ENCODE results near the gene PHLDB3. TPM values are rescaled to one million over a fixed set of nuclear protein-coding genes. Genes with fewer than 3 reads are reported as not detected.
"Not testable (repeated sequence)": the region's sequence is repeated elsewhere in the genome, so short reads cannot be mapped to it uniquely, and the experiment has no call there.

PHLDB3 gene
- total RNA-seq, 4 donors from 2014 or later, result 10.2 to 28.7 (median 16.5) TPM

GRCh38 chr19:43526884-43527859 is 22.6 kb upstream of the PHLDB3 start, which contains the start of gene ETHE1:
Gene ETHE1 (minus strand): TSS chr19:43527201. CDS start chr19:43527177, 24 bp downstream.
- in situ Hi-C loops (cut with MboI; ENCODE audit: low pct_ligation_motif_present in 1 of 4, low pct_unique_long_range_greater_than_20kb in 1 of 4, low sequenced_read_pairs in 3 of 4) (no loop called here), intact Hi-C loops (cut with DNase I; ENCODE audit: low total_unique reads) (no loop called here)
- WGBS, 2 donors (ENCODE audit: low coverage in 1 of 2), result 4 to 8% methylated on average over 11 to 48 of the region's 54 CpGs
- Histone ChIP-seq H3K27ac (peak within 1 kb of the TSS; percentile 92 to 97 (median 95)), H3K4me3 (peak within 1 kb of the TSS; percentile 61 to 99 (median 91)), H3K4me1 (peaks cover 7 to 67% (median 42%) of the 10 kb centered on the region in 4 donors), H3K27me3 (no peaks in the 10 kb centered on the region), H3K9me3 (no peaks in the 10 kb centered on the region), H3K36me3 (no peaks in the 10 kb centered on the region)
- DNase-seq, result peak; percentile 92
- peak; percentile 95 for TF ChIP-seq POLR2A (IDR thresholded peaks at IDR 0.05)
- TF ChIP-seq EP300 (IDR thresholded peaks at IDR 0.05; ENCODE audit: low read depth), result no peak
- TF ChIP-seq CTCF (IDR thresholded peaks at IDR 0.05), result peak in 2 of 5 experiments; percentile 20 to 31
- peak; percentile 96 to 98 (median 97) for TF ChIP-seq POLR2AphosphoS5 (IDR thresholded peaks at IDR 0.05)

- no peaks in the 10 kb centered on the region for H3K9me3 ChIP-seq
- H3K27ac ChIP-seq, result peak overlapping the region; percentile 92 to 97 (median 95)
- H3K27me3 ChIP-seq, result no peaks in the 10 kb centered on the region
- no peaks in the 10 kb centered on the region for H3K36me3 ChIP-seq
- H3K4me3 ChIP-seq, result peak overlapping the region; percentile 61 to 99 (median 91)
- TF ChIP-seq POLR2AphosphoS5 (IDR thresholded peaks at IDR 0.05), result no peak
- TF ChIP-seq POLR2A (IDR thresholded peaks at IDR 0.05), result peak; percentile 31
- TF ChIP-seq CTCF (IDR thresholded peaks at IDR 0.05), result no peak
- peak; percentile 22 for TF ChIP-seq EP300 (IDR thresholded peaks at IDR 0.05; ENCODE audit: low read depth)
- 4% methylated on average over 19 of the region's 26 CpGs; no CpG with 5 or more reads in 1 of the 2 donors for WGBS, 2 donors (ENCODE audit: low coverage in 1 of 2)
- DNase-seq, result peak; percentile 86
- in situ Hi-C loops (cut with MboI; ENCODE audit: low pct_ligation_motif_present in 1 of 4, low pct_unique_long_range_greater_than_20kb in 1 of 4, low sequenced_read_pairs in 3 of 4) (no loop called here), intact Hi-C loops (cut with DNase I; ENCODE audit: low total_unique reads) (no loop called here)
- peaks cover 4 to 59% (median 37%) of the 10 kb centered on the region in 4 donors for H3K4me1 ChIP-seq
Measured at GRCh38 chr19:43525836-43526771, 21.6 kb upstream of the PHLDB3 start.

GRCh38 chr19:43524922-43525835 is 20.6 kb upstream of the PHLDB3 start:
- Histone ChIP-seq H3K36me3 (no peaks in the 10 kb centered on the region), H3K4me3 (peak overlapping the region; percentile 61 to 99 (median 91)), H3K27me3 (no peaks in the 10 kb centered on the region), H3K9me3 (no peaks in the 10 kb centered on the region), H3K4me1 (peaks cover 4 to 59% (median 37%) of the 10 kb centered on the region in 4 donors), H3K27ac (peak overlapping the region; percentile 92 to 97 (median 95))
- TF ChIP-seq CTCF (IDR thresholded peaks at IDR 0.05) (no peak), POLR2AphosphoS5 (IDR thresholded peaks at IDR 0.05) (peak in 2 of 3 donors; percentile 70 to 80), POLR2A (IDR thresholded peaks at IDR 0.05) (peak; percentile 46), EP300 (IDR thresholded peaks at IDR 0.05; ENCODE audit: low read depth) (no peak)
- intact Hi-C loops (cut with DNase I; ENCODE audit: low total_unique reads) (no loop called here), in situ Hi-C loops (cut with MboI; ENCODE audit: low pct_ligation_motif_present in 1 of 4, low pct_unique_long_range_greater_than_20kb in 1 of 4, low sequenced_read_pairs in 3 of 4) (loop anchor here in 3 of 4 donors (5.0 kb wide), 1 partner anchor 78 kb away; no protein-coding TSS in a partner anchor)
- DNase-seq, result peak; percentile 87
- 3 to 16% methylated on average over 5 to 12 of the region's 12 CpGs for WGBS, 2 donors (ENCODE audit: low coverage in 1 of 2)

GRCh38 chr19:43523696-43524095 is 19.1 kb upstream of the PHLDB3 start:
- H3K4me3 ChIP-seq; H3K36me3 ChIP-seq; H3K9me3 ChIP-seq; DNase-seq; intact Hi-C loops (cut with DNase I; ENCODE audit: low total_unique reads); H3K27me3 ChIP-seq: not testable (repeated sequence)
- 93 to 97% methylated on average over 8 of the region's 8 CpGs for WGBS, 2 donors (ENCODE audit: low coverage in 1 of 2)
- in situ Hi-C loops (cut with MboI; ENCODE audit: low pct_ligation_motif_present in 1 of 4, low pct_unique_long_range_greater_than_20kb in 1 of 4, low sequenced_read_pairs in 3 of 4), result loop anchor here in 3 of 4 donors (5.0 kb wide), 1 partner anchor 76 kb away; no protein-coding TSS in a partner anchor
- peak overlapping the region in 1 of 4 donors; percentile 95 for H3K27ac ChIP-seq
- peaks cover 4 to 65% (median 37%) of the 10 kb centered on the region in 4 donors for H3K4me1 ChIP-seq
